ENCODE data around the gene CPNE2.
"Not testable (repeated sequence)": the region's sequence is repeated elsewhere in the genome, so short reads cannot be mapped to it uniquely, and the experiment has no call there.

Gene CPNE2

DNA sequence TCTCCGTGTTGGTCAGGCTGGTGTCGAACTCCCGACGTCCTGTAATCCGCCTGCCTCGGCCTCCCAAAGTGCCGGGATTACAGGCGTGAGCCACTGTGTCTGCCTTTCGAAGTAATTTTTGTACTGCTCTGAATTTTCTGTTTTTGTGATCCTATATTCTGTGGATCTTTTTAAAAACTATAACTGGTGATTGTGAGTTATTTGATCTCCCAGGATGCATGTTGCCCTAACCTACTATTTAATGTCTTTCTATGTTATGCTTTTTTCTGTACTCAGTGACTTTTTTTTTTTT, 96.3 kb downstream of the CPNE2 start:
- TF ChIP-seq ZFX (IDR thresholded peaks at IDR 0.05), result no peak
- TF ChIP-seq, protein P1, sequence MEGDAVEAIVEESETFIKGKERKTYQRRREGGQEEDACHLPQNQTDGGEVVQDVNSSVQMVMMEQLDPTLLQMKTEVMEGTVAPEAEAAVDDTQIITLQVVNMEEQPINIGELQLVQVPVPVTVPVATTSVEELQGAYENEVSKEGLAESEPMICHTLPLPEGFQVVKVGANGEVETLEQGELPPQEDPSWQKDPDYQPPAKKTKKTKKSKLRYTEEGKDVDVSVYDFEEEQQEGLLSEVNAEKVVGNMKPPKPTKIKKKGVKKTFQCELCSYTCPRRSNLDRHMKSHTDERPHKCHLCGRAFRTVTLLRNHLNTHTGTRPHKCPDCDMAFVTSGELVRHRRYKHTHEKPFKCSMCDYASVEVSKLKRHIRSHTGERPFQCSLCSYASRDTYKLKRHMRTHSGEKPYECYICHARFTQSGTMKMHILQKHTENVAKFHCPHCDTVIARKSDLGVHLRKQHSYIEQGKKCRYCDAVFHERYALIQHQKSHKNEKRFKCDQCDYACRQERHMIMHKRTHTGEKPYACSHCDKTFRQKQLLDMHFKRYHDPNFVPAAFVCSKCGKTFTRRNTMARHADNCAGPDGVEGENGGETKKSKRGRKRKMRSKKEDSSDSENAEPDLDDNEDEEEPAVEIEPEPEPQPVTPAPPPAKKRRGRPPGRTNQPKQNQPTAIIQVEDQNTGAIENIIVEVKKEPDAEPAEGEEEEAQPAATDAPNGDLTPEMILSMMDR (conservative IDR thresholded peaks at IDR 0.05), result no peak
- H3K27ac ChIP-seq, result peak overlapping the region; percentile 60

DNA sequence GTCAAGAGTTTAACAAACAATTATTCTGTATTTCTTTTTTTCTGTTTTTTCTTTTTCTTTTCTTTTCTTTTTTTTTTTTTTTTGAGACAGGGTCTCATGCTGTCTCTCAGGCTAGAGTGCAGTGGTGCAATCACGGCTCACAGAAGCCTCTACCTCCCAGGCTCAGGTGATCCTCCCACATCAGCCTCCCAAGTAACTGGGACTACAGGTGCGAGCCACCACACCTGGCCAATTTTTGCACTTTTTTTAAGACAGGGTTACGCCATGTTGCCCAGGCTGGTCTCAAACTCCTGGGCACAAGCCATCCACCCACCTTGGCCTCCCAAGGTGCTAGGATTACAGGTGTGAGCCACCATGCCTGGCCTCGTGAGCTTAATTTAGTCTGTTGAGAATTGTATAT, 97.1 kb downstream of the CPNE2 start:
- not testable (repeated sequence) for H3K27ac ChIP-seq

DNA sequence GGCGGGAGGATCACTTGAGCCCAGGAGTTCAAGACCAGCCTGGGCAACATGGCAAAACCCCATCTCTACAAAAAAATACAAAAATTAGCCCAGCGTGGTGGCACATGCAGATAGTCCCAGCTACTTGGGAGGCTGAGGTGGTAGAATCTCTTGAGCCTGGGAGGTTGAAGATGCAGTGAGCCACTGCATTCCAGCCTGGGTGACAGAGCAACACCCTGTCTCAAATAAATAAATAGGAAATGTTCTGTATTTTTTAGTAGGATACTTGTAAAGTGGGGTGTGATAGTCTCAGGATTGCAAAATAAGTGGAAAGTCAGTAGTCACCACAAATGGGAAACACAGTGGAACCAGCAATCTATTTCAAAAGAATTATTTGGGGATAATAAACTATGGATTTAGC, 97.8 kb downstream of the CPNE2 start:
- H3K27ac ChIP-seq, result no peak overlapping the region
- TF ChIP-seq, protein P1 (conservative IDR thresholded peaks at IDR 0.05), result no peak
- TF ChIP-seq ZFX (IDR thresholded peaks at IDR 0.05), result no peak

DNA sequence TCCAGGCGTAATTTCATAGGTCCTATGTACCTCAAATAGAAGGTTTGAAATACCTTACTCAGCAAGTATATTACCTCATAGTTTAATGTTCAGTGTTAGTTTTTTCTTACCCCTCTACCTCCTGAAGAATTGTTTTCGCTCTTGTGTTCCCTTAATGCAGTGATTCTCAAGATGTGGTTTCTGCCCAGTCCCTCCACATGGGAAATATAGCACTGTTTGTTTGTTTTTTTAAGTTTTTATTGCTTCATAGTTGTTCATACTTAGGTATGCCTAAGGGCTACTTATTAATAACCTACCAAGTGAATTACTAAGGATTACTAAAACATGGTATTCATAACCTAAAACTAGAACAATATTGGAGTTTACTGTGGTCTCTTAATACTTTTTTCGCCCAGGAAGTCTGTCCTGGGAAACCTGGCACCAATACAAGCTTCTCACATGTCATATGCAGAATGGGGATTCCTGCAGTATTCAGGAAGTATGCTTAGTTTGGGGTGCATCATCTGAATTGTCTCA, 98.7 kb downstream of the CPNE2 start:
- H3K27ac ChIP-seq, result no peak overlapping the region
- no peak for TF ChIP-seq ZFX (IDR thresholded peaks at IDR 0.05)
- TF ChIP-seq, protein P1 (conservative IDR thresholded peaks at IDR 0.05), result no peak

DNA sequence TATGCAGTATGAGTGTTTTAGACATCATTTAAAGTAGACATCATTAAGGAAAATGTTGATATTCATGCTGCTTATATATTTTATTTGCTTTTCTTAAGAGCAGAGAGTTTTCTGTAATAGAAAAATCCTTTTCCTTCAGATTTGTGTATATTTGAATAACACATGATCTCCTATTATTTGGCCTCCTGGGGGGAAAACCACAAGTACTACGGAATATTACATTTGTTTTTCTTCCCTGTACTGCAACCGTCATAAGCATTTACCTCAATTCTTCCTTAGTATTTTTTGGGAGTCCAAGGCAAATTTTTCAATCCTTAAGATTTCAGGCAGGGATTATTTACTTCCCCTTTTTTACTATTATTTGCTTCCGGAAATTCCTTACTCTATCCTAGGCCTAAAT, 99.8 kb downstream of the CPNE2 start:
- no peak overlapping the region for H3K27ac ChIP-seq
- TF ChIP-seq ZFX (IDR thresholded peaks at IDR 0.05), result no peak
- TF ChIP-seq, protein P1 (conservative IDR thresholded peaks at IDR 0.05), result no peak

DNA sequence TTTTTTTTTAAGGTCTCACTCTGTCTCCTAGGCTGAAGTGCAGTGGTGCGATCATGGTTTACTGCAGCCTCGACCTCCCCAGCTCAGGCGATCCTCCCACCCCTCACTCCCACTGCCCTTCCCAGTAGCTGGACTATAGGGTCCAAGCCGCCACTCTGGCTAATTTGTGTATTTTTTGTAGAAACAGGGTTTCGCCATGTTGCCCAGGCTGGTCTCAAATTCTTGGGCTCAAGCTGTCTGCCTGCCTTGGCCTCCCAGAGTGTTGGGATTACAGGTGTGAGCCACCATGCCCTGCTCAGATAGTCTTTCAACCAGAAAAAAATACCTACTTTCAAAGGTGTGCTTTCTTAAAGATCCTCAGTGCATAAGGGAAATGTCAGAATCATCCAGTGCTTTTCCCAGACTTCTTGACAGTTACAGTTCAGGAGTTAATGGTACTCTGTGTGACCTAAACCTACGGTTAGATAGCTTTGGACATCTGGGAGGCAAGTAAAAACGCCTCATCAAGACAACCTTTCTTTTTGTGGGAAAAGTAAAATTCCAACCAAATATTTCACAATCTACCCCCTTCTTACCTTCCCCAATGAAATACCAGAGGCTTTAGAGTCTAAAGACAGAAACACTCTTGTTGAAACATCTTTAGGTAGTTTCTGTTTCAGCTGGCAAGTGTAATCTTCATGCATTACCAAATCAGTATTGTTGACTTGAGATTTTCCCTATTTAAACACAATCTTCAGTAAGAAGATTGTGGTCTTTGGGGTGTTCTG, 100.5 kb downstream of the CPNE2 start:
- TF ChIP-seq, protein P1 (conservative IDR thresholded peaks at IDR 0.05), result no peak
- TF ChIP-seq ZFX (IDR thresholded peaks at IDR 0.05), result no peak
- no peak overlapping the region for H3K27ac ChIP-seq

DNA sequence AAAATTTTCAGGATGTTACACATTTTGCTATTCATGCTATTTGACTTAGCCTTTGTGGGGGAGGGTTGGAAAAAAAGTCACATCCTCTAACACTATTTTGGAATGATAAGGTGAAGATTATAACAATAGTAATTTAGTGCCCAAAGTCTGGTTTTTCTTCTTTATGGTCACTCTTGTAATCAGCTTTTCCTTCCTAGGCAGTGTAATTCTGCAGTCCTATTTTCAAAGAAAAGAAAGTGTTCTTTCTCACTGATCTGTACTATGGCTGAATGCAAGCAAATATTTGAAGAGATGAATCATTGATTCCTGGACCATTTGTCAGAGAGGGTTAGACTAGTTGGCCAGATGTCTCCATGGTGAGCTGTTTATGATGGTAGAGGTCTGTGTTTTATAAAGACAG, 102.1 kb downstream of the CPNE2 start:
- H3K27ac ChIP-seq, result no peak overlapping the region
- TF ChIP-seq, protein P1 (conservative IDR thresholded peaks at IDR 0.05), result no peak
- no peak for TF ChIP-seq ZFX (IDR thresholded peaks at IDR 0.05)

DNA sequence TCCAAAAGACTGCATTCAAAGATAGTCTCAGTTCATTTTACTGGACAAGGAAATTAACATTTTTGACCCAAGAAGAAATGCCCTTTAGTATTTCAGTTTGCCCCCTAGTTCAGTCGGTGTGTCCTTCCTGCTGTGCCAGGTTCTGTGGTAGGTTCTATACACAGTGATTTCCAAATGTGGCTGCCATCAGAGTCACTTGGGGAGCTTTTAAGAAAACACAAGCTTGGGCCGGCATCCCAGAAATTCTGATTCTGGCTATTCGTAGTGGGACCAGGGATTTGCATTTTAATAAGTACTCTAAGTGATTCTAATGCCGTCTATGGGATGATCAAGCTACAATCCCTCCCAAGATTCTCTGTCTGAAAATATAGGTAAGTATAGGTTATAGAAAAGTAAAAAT, 103.9 kb downstream of the CPNE2 start:
- TF ChIP-seq, protein P1 (conservative IDR thresholded peaks at IDR 0.05), result no peak
- TF ChIP-seq ZFX (IDR thresholded peaks at IDR 0.05), result no peak
- no peak overlapping the region for H3K27ac ChIP-seq
